Immature natural killer cell (primary cell): ENCODE measurements around the gene PTPRD. TPM values are rescaled to one million over a fixed set of nuclear protein-coding genes. Genes with fewer than 3 reads are reported as not detected.

Source experiments
- DNase-seq, 3 donors: peaks; one replicate each; pipeline ENCODE4 v3.0.0; 2022; ENCODE audit warnings: mixed read lengths in 1 of 3
- H3K27ac Mint-ChIP-seq, 6 donors: one replicate each; pipeline ENCODE4 v1.8.0; 2020; ENCODE audit warnings: mixed read lengths in 6 of 6, mild to moderate bottlenecking in 5 of 6, inconsistent platforms in 4 of 6, moderate library complexity in 3 of 6
- H3K27me3 Mint-ChIP-seq, 3 donors: one replicate each; pipeline ENCODE4 v1.8.0; 2020 to 2021; ENCODE audit warnings: low read depth in 3 of 3, mild to moderate bottlenecking in 3 of 3, mixed read lengths in 3 of 3, moderate library complexity in 3 of 3, inconsistent platforms in 1 of 3
- H3K36me3 Mint-ChIP-seq, 3 donors: one replicate each; pipeline ENCODE4 v1.8.0; 2020; ENCODE audit warnings: mixed read lengths in 3 of 3, inconsistent platforms in 2 of 3, mild to moderate bottlenecking in 2 of 3
- H3K4me1 Mint-ChIP-seq, 2 donors: one replicate each; pipeline ENCODE4 v1.8.0; 2020; ENCODE audit warnings: inconsistent platforms in 2 of 2, mild to moderate bottlenecking in 2 of 2, mixed read lengths in 2 of 2, moderate library complexity in 1 of 2
- H3K4me3 Mint-ChIP-seq, 5 donors: one replicate each; pipeline ENCODE4 v1.8.0; 2020; ENCODE audit warnings: mild to moderate bottlenecking in 5 of 5, mixed read lengths in 5 of 5, inconsistent platforms in 3 of 5, moderate library complexity in 3 of 5
- H3K9me3 Mint-ChIP-seq, 6 donors: one replicate each; pipeline ENCODE4 v1.8.0; 2020; ENCODE audit warnings: mild to moderate bottlenecking in 6 of 6, mixed read lengths in 6 of 6, inconsistent platforms in 4 of 6, moderate library complexity in 3 of 6
- polyA plus RNA-seq, 3 donors: library from polyadenylated mRNA; unstranded; fragments of 300-500 nt; fragmentation: Illumina TruSeq; gene quantifications; one replicate each; pipeline ENCODE4 v1.2.3, GENCODE V29; 2021

The PTPRD gene
- polyA plus RNA-seq, 3 donors from 2014 or later, result not detected

- no peaks in the 10 kb centered on the region for H3K27me3 Mint-ChIP-seq
- no peak overlapping the region for H3K27ac Mint-ChIP-seq
- H3K9me3 Mint-ChIP-seq, result peaks cover 0 to 9% (median 5%) of the 10 kb centered on the region in 6 donors
These were observed 1696.0 kb downstream of the PTPRD start for GRCh38 chr9:8916771-8917170.

GRCh38 chr9:8907868-8908267 is 1704.9 kb downstream of the PTPRD start:
- Mint-ChIP-seq H3K27me3 (peaks cover 0 to 2% (median 0%) of the 10 kb centered on the region in 3 donors), H3K9me3 (peaks cover 0 to 26% (median 9%) of the 10 kb centered on the region in 6 donors), H3K27ac (no peak overlapping the region), H3K4me1 (no peaks in the 10 kb centered on the region), H3K4me3 (no peak overlapping the region), H3K36me3 (peaks cover 0 to 4% (median 4%) of the 10 kb centered on the region in 3 donors)
- DNase-seq, result no peak

More at GRCh38 chr9:8916771-8917170, 1696.0 kb downstream of the PTPRD start:
- Mint-ChIP-seq H3K4me3 (no peak overlapping the region), H3K36me3 (no peaks in the 10 kb centered on the region), H3K4me1 (peaks cover 0 to 4% of the 10 kb centered on the region in 2 donors)
- DNase-seq, result no peak

GRCh38 chr9:8905731-8906130 is 1707.1 kb downstream of the PTPRD start:
- Mint-ChIP-seq H3K4me3 (no peak overlapping the region), H3K27me3 (peaks cover 0 to 2% (median 0%) of the 10 kb centered on the region in 3 donors), H3K9me3 (peaks cover 0 to 26% (median 8%) of the 10 kb centered on the region in 6 donors), H3K4me1 (no peaks in the 10 kb centered on the region), H3K36me3 (peaks cover 0 to 4% (median 4%) of the 10 kb centered on the region in 3 donors), H3K27ac (no peak overlapping the region)
- no peak for DNase-seq

- Mint-ChIP-seq H3K27ac (no peak overlapping the region), H3K9me3 (peaks cover 0 to 26% (median 8%) of the 10 kb centered on the region in 6 donors)
These were observed 1707.9 kb downstream of the PTPRD start for GRCh38 chr9:8904771-8905515.

GRCh38 chr9:8903077-8903476 is 1709.7 kb downstream of the PTPRD start:
- peaks cover 0 to 19% (median 6%) of the 10 kb centered on the region in 6 donors for H3K9me3 Mint-ChIP-seq
- H3K27me3 Mint-ChIP-seq, result no peaks in the 10 kb centered on the region
- H3K4me1 Mint-ChIP-seq, result no peaks in the 10 kb centered on the region
- DNase-seq, result no peak
- no peaks in the 10 kb centered on the region for H3K36me3 Mint-ChIP-seq
- no peak overlapping the region for H3K27ac Mint-ChIP-seq
- no peak overlapping the region for H3K4me3 Mint-ChIP-seq

More at GRCh38 chr9:8904771-8905515, 1707.9 kb downstream of the PTPRD start:
- peaks cover 0 to 4% (median 4%) of the 10 kb centered on the region in 3 donors for H3K36me3 Mint-ChIP-seq
- H3K27me3 Mint-ChIP-seq, result peaks cover 0 to 2% (median 0%) of the 10 kb centered on the region in 3 donors
- DNase-seq, result no peak
- H3K4me3 Mint-ChIP-seq, result no peak overlapping the region
- no peaks in the 10 kb centered on the region for H3K4me1 Mint-ChIP-seq

GRCh38 chr9:8901146-8901545 is 1711.7 kb downstream of the PTPRD start:
- Mint-ChIP-seq H3K4me1 (no peaks in the 10 kb centered on the region), H3K27ac (no peak overlapping the region), H3K9me3 (peaks cover 0 to 6% (median 1%) of the 10 kb centered on the region in 6 donors), H3K36me3 (no peaks in the 10 kb centered on the region), H3K27me3 (no peaks in the 10 kb centered on the region), H3K4me3 (no peak overlapping the region)
- DNase-seq, result no peak

- DNase-seq, result no peak
- no peak overlapping the region for H3K27ac Mint-ChIP-seq
- H3K4me1 Mint-ChIP-seq, result no peaks in the 10 kb centered on the region
- H3K27me3 Mint-ChIP-seq, result peaks cover 0 to 2% (median 0%) of the 10 kb centered on the region in 3 donors
- peaks cover 0 to 3% (median 0%) of the 10 kb centered on the region in 6 donors for H3K9me3 Mint-ChIP-seq
- H3K4me3 Mint-ChIP-seq, result no peak overlapping the region
- H3K36me3 Mint-ChIP-seq, result no peaks in the 10 kb centered on the region
These were observed 1713.3 kb downstream of the PTPRD start for GRCh38 chr9:8899511-8899910.

GRCh38 chr9:8895861-8896224 is 1717.0 kb downstream of the PTPRD start:
- Mint-ChIP-seq H3K9me3 (peaks cover 0 to 3% (median under 1%) of the 10 kb centered on the region in 6 donors), H3K27ac (no peak overlapping the region), H3K4me3 (no peak overlapping the region), H3K4me1 (no peaks in the 10 kb centered on the region), H3K36me3 (no peaks in the 10 kb centered on the region), H3K27me3 (peaks cover 0 to 2% (median 0%) of the 10 kb centered on the region in 3 donors)
- no peak for DNase-seq

- Mint-ChIP-seq H3K4me3 (no peak overlapping the region), H3K36me3 (no peaks in the 10 kb centered on the region), H3K27ac (no peak overlapping the region), H3K27me3 (peaks cover 0 to 2% (median 0%) of the 10 kb centered on the region in 3 donors), H3K9me3 (peaks cover 0 to 3% (median under 1%) of the 10 kb centered on the region in 6 donors), H3K4me1 (no peaks in the 10 kb centered on the region)
- DNase-seq, result no peak
These were observed 1717.5 kb downstream of the PTPRD start for GRCh38 chr9:8895106-8895860.

- Mint-ChIP-seq H3K4me1 (no peaks in the 10 kb centered on the region), H3K36me3 (no peaks in the 10 kb centered on the region), H3K4me3 (no peak overlapping the region), H3K27ac (no peak overlapping the region), H3K27me3 (peaks cover 0 to 2% (median 0%) of the 10 kb centered on the region in 3 donors), H3K9me3 (peaks cover 0 to 4% (median 0%) of the 10 kb centered on the region in 6 donors)
- DNase-seq, result no peak
These were observed 1722.1 kb downstream of the PTPRD start for GRCh38 chr9:8890695-8891094.

GRCh38 chr9:8889100-8889499 is 1723.7 kb downstream of the PTPRD start:
- Mint-ChIP-seq H3K4me3 (no peak overlapping the region), H3K4me1 (no peaks in the 10 kb centered on the region), H3K36me3 (no peaks in the 10 kb centered on the region), H3K27ac (no peak overlapping the region), H3K9me3 (peaks cover 0 to 8% (median 0%) of the 10 kb centered on the region in 6 donors), H3K27me3 (no peaks in the 10 kb centered on the region)
- no peak for DNase-seq

GRCh38 chr9:8888591-8888990 is 1724.2 kb downstream of the PTPRD start:
- Mint-ChIP-seq H3K27me3 (no peaks in the 10 kb centered on the region), H3K4me1 (no peaks in the 10 kb centered on the region), H3K36me3 (no peaks in the 10 kb centered on the region), H3K27ac (no peak overlapping the region), H3K9me3 (peaks cover 0 to 8% (median 0%) of the 10 kb centered on the region in 6 donors), H3K4me3 (no peak overlapping the region)
- DNase-seq, result no peak

GRCh38 chr9:8887369-8887768 is 1725.4 kb downstream of the PTPRD start:
- DNase-seq, result no peak
- Mint-ChIP-seq H3K27me3 (no peaks in the 10 kb centered on the region), H3K27ac (no peak overlapping the region), H3K4me3 (no peak overlapping the region), H3K9me3 (peaks cover 0 to 8% (median 0%) of the 10 kb centered on the region in 6 donors), H3K4me1 (no peaks in the 10 kb centered on the region), H3K36me3 (no peaks in the 10 kb centered on the region)

GRCh38 chr9:8883321-8883720 is 1729.5 kb downstream of the PTPRD start:
- H3K4me3 Mint-ChIP-seq, result no peak overlapping the region
- H3K36me3 Mint-ChIP-seq, result no peaks in the 10 kb centered on the region
- peaks cover 0 to 2% (median 0%) of the 10 kb centered on the region in 3 donors for H3K27me3 Mint-ChIP-seq
- DNase-seq, result no peak
- peaks cover 0 to 8% (median 0%) of the 10 kb centered on the region in 6 donors for H3K9me3 Mint-ChIP-seq
- H3K27ac Mint-ChIP-seq, result no peak overlapping the region
- H3K4me1 Mint-ChIP-seq, result no peaks in the 10 kb centered on the region
